Muscle of arm (tissue), 12 donors: ENCODE data around the gene MDK. TPM values are rescaled to one million over a fixed set of nuclear protein-coding genes. Genes with fewer than 3 reads are reported as not detected.

Experiments
- DNase-seq: peaks from one replicate; pipeline ENCODE4 v3.0.0-alpha.2; 2013
- polyA plus RNA-seq, 12 donors: library from polyadenylated mRNA; unstranded; fragments of 120-200 nt; gene quantifications; one replicate each; pipeline ENCODE4 v1.2.1, GENCODE V29; 2013; ENCODE audit not compliant: insufficient read length in 12 of 12

The MDK gene
- polyA plus RNA-seq, 12 donors: 84.8 to 436 (median 158) TPM; not detected in 1

GRCh38 chr11:46345131-46345597, 36.3 kb upstream of the MDK start:
- DNase-seq: no peak

GRCh38 chr11:46345881-46346484, 35.5 kb upstream of the MDK start:
- no peak for DNase-seq

DNA sequence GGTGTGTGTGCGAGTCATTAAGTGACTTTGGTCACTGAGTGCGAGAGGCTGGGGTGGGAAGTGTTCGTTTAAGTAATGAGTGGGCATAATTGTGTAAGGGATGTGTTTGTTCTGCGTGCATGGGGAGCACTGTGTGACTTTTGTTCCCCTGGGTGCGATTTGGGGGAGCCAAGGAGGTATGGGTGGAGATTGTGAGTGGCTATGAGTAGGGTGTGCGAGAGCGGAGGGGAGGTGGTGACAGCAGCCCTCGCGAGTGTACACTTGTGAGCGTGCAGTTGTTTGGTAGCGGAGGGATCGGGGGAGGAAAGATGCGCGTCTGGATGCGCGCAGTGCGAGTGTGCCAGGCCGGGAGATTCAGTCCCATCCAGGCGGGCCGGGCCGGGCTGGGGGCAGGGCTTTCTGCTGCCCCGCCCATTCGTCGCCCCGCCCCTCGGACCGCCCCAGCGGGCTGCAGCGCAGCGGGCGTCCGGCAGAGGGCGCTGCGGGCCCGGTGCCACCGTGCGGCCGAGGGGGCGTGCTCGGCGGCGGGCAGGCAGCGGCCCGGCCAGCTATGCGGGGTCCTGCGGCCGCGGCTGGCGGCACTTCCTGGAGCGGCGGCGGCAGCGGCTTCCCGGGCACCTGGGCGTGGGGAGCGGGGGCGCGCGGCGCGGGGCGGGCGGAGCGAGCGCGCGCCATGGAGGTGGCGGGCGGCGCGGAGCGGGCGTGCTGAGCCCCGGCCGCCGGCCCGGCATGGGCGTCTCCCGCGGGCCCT, 34.4 kb upstream of the MDK start, which contains the start of gene DGKZ:
DGKZ (plus strand) TSS at position 578 of the 751 bp plus-strand sequence. CDS start 197 bp downstream, outside the sequence.
- DNase-seq: peak; percentile 58

DNA sequence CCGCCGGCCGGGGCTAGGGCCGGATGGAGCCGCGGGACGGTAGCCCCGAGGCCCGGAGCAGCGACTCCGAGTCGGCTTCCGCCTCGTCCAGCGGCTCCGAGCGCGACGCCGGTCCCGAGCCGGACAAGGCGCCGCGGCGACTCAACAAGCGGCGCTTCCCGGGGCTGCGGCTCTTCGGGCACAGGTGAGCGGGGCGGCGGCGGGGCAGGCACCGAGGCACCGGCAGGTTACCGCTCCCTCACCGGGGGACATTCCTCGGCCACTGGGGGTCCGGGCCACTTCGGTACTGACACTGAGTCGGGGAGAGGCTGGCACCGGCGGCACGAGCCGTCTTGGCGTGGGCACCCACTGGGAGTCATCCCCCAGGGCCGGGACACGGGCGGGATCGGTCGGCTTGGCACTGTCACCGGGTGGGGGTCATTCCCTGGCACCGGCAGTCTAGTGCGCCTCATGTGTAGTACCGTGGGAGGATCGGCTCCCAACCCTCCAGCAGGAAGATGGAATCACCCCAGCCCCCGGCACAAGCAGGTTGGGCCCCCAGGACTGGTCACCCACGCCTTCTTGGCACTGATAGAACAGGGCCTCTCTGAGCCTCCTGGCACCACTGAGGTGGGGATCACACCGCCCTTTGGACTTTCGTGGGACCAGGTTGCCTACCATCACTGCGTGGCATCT, 33.7 kb upstream of the MDK start:
- no peak for DNase-seq

- DNase-seq: no peak
These were observed 32.7 kb upstream of the MDK start for GRCh38 chr11:46348566-46349401.

GRCh38 chr11:46350695-46351094, 30.8 kb upstream of the MDK start:
- DNase-seq: no peak

GRCh38 chr11:46351148-46351547, 30.3 kb upstream of the MDK start:
- DNase-seq: no peak

DNA sequence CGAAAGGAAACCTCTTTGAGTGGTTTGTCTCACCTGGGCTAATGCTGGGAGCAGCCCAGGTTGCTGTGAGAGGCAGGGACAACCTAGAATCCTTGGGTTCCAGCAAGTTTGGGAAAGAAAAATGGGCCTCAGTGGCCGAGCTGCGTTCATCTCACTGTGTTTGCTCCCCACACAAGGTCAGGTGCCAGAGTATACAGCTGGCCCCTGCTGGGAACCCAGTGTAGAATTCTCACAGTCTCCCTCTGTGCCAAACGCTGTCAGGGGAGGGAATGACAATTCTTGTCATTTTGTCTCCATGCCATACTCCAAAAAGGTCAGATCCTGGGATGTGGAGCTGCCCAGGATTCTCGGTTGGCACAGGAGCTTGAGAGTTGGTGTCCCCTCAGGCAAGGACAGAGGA, 29.9 kb upstream of the MDK start:
- DNase-seq: no peak

DNA sequence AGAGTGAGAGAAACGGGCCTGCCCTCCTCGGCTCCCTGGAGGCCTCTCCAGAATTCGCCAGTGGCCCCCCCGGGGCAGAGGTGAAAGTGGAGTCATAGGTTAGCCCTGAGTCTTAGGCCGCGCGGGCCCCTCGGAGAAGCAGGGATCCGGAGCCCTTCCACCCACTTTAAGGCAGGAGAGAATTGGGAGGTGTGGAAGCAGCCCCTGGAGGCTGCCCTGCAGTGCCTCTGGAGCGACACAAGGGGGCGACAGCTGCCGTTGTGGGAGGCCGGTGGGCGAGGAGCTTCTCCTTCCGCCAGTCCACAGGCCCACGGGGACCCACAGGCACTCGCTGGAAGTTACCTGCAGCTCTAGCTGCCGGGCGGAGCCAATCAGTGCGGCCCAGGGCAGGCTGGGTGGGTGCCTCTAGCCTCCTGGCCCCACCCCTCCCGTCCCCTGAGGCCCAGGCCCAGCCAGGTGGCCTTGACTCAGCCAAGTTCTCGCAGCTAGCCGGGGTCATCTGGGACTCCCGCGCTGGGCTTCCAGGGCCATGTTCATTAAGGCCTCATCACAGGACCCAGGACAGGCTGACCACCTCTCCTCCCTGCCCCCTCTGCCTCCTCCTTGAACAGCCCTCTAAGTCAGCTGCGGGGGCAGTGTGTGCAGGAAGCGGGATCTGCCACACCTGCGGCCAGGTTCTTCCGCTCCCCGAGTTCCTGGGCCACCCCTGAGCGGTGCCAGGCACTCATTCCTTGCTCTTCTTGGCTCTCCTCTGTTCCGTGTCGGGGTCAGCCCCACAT, 29.2 kb upstream of the MDK start:
- no peak for DNase-seq

DNA sequence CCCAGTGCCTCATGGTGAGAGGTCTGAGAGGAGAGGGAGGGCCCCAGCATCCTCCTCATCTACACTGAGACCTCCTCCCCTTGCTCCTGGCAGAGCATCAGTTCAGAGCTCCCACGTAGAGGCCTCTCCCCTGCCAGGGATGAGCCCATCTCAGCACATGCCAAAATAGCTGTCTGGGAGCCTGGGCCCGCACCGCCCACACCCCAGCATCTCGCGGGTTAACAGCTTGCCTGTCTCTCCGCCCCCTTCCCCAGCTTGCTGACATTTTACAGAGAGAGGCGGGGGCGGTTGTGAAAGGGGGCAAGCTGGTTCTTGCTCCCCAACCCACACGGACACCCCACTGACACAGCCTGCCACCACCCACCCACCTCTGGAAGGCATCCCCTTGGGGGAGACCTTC, 27.8 kb upstream of the MDK start:
- no peak for DNase-seq

DNA sequence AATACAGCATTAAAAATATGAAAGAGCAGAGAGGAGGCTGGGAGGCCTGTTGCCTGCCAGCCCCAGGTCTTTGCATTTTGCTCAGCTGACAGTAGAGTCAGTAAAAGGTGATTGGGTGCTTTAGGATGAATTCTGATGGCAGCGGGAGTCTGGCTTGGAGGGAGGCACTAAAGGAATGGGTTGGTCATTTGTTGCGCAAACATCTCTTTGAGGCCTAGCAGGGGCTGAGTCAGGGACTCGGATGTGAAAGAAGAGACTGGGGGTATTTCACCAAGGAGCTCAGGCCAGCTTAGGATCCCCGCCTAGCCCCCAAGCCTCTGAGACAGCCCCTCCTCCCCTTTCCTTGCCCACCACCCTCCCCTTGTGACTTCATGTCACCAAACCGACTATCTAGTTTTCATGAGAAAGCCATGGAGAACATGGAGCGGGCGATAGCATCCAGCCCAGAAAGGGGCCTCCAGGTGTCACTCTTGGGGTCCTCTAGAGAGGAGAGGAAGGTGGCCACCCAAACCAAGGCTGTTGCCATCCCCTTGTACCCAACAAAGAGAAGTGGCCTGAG, 24.5 kb upstream of the MDK start:
- no peak for DNase-seq

- DNase-seq: no peak
These were observed 24.0 kb upstream of the MDK start for GRCh38 chr11:46357483-46357936.

DNA sequence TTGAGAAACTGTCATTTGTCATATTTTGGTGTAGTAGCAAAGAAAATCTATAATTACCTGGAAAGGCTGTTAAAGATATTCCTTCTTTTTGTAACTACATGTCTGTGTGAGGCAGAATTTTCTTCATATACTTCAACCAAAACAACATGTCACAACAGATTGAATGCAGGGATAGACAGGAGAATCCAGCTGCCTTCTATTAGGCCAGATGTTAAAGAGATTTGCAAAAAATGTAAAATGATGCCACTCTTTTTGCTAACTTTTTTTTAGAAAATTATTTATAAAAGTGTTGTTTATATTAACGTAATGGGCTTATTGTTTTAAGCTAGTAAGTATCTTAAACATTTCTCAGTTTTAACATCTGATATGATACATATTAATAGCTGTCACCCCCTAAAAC, 21.5 kb upstream of the MDK start:
- DNase-seq: no peak

- DNase-seq: no peak
These were observed 20.6 kb upstream of the MDK start for GRCh38 chr11:46360878-46361277.

DNA sequence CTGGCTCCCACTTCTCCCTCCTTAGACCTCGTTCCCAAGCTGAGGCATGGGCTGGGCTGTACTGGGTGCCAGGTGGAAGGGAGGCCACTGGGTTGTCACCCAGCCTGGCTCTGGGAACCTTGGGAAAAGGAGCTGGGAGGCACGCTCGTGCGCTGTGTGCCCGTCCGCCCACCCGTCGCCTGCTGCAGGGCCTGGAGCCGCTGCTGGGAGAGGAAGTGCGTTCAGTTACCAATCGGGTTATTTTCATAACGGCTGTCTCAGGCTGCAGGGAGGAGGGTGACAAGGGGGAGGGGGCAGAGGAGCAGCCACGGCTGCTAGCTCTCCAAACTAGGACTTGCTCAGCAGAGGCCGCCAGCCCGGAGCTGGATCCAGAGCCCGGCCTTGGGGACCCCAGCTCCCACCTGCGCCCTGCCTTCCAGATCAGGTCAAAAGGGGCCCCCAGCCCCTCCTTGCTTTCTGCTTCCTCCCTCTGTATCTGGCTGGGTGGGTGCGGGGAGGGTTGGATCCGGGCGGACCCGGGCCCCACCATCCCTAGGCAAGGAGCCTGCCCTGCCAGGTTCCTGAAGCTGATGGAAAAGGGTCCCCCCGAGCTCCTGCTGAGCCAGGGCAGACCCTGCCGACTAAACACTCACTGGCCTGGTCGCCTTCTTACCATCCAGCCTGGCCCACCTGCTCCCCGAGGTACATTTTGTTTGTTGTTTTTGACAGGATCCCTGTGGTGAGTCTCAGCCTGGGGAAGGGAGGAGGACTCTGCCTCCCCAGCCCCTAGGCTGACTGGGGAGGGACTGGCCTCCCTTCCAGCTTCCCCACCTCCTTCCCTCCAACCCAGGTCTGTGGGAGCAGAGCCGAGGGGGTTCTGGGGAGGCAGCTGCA, 19.9 kb upstream of the MDK start:
- peak; percentile 71 for DNase-seq

DNA sequence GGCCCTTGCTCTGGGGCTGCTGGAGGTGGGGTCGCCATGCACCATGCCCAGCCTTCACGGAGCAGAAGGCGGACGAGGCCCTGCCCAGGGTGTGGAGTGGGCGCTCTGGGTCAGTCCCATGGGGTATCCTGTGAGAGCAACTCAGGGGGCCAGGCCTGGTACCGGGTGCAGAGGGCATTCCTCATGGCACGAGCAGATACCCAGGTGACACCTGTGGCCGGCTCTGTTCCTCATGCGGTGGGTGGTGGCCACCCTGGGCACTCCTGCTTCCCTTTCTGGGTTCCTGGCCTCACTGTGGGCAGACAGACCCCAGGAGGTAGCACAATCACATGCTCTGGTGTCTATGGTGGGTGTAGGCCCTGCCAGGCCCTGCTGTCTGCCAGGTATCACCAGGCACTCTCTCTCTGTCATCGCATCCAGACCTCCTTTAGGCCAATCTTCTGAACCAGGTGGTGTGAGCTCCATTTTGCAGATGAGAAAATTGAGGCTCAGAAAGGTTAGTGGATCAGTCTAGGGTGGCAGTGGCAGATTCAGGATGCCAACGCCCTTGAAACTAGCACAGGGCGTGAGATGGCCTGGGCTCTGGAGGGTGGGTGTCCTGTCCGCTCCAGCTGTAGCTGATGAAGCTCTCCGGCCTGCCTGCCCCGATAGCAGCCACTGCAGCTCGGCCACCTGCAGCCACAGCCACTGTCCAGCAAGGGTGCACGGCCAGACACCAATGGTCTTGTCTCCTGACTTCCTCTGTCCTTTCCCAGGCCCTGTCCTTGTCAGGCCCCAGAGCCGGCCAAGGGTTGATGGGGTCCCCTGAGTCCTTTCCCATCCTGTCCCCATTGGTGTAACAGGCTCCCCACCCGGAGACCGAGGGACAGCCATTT, 19.1 kb upstream of the MDK start:
- DNase-seq: no peak

DNA sequence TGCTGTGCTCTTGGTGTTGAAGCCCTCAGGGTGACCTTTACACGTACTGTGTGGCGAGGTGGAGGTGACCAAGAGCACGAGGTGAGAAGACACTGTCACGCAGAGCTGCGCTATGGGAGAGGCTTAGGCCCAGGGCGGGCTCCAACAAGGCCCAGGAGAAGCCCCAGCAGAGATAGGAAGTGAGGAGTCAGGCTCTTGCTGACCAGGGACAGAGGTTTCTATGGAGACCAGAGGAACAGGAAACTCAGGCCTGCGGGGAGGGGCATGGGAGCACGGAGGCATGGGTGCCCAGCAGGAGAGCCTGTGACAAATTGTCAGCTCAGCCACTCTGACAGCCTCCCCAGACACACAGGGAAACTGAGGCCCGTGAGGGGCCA, 18.4 kb upstream of the MDK start:
- DNase-seq: no peak

DNA sequence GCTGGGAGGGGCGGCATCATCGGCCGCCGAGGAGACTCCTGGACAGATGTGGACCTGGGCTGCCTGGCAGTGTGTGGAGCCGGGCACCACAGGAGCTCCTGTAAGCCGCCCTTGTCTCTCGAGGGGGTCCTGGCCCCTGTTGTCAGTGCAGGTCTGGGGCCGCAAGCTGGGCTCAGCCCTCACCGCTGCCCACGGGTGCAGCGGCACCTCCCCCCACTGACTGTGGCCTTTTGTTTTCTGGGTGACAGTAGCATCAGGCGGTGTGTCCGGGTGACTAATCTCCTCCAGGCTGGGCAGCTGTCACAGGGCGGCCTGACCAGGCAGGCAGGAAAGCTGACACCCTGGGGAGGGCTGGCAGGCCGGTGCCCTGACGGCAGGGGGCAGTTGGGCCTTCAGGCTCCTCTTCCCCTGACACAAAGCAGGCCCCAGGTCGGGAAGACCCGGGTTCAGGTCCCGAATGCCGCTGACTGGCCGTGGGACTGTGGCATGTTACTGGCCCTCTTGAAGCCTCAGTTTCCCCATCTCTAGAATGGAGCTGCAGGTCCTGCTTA, 17.9 kb upstream of the MDK start:
- DNase-seq: no peak
